ENCODE measurements around the gene AGTPBP1.
"Not testable (repeated sequence)": the region's sequence is repeated elsewhere in the genome, so short reads cannot be mapped to it uniquely, and the experiment has no call there.

Gene AGTPBP1

DNA sequence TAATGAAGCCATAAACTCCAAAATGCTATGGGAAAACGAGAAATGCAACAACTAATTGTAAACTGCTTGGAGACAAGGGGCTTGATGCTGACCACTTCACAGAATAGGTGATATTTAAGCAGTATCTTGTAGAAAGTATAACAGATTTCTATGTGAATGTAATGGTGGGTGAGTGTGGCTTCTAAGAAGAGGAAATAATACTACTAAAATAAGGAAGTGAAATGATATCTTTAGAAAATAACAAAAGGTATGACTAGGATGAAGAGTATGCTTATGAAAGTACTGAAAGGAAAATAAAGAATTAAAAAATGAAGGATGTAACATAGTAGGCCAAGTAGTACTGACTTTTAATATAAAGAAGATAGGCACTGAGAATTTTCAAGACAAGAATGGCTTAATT lies 94.2 kb downstream of the AGTPBP1 start:
- in situ Hi-C loops (cut with HindIII; ENCODE audit: low pct_ligation_motif_present, low pct_unique_long_range_greater_than_20kb, low sequenced_read_pairs) = no loop called here

DNA sequence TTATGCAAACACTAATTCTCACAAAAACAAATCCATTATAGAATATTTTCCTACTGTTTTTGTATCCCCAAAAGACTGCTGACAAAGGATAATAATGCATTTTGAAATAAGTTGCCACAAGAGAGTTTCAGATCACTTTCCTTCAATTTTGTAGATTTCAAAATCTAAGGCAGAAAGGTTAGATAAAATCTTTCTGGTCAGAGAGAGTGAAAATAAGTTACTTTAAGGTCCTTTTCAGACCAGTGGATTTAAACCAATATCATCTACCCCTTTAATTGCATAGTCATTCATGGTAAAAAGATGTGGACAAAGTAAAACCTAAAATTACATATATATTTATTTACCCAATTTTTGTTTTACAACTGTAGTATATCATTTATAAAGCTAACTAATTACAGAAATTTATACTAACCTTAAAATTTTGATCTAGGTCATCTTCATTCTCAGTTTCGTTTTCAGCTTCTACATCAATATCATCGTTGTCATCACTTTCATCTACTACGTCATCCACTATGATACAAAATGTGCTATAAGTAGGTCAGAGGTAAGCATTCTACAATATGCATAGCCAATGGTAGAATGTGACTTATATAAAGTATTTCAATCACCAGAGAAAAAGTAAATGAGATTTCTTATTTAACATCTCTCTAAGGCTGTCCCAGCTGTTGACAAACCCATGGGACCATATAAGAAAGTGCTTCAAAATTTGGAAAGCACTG lies 95.7 kb downstream of the AGTPBP1 start:
- in situ Hi-C loops (cut with HindIII; ENCODE audit: low pct_ligation_motif_present, low pct_unique_long_range_greater_than_20kb, low sequenced_read_pairs) = no loop called here

More for the DNA sequence above, 94.2 kb downstream of the AGTPBP1 start:
- DNase-seq = no peak

DNA sequence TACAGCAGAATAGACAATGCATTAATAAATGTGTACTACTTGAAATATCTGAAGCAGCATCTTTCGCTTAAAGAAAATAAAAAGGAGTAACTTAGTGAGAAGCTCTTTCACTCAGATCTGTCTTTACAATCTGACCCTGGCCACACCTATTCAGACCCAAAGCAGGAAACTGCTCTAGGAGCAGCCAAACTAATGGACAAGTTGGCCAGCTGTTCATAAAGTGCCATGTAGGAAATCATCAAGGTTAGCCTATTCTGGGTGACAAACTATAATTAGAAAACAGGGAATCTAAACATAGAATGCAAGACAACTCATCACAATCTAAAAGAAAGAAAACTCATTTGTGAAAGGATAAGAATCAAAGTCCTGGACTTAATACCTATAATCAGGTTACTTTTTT lies 101.3 kb downstream of the AGTPBP1 start:
- DNase-seq = no peak
- in situ Hi-C loops (cut with HindIII; ENCODE audit: low pct_ligation_motif_present, low pct_unique_long_range_greater_than_20kb, low sequenced_read_pairs) = no loop called here

More for the DNA sequence above, 95.7 kb downstream of the AGTPBP1 start:
- no peak for DNase-seq

DNA sequence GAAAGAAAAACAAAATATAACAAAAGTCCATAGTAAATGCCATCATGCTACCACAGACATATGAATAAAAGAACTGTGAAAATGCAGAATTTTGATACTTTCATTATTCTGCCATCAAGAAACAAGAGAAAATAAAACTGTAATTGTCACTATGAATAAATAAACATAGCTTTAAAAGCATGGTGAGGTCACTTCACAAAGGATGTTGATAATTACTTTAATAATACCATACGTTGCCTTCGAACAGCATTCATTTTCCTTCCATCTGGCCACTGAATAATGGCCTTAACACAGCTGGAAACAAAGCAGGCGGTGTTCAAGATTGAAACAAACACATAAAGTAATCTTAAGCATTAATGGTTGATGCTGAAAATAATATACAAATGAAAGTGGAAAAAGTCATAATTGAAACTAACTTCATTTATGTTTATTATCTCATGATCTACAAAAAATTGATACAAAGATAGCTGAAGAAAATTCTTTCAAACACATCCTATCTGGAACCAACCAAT lies 102.0 kb downstream of the AGTPBP1 start:
- no peak for DNase-seq
- in situ Hi-C loops (cut with HindIII; ENCODE audit: low pct_ligation_motif_present, low pct_unique_long_range_greater_than_20kb, low sequenced_read_pairs) = no loop called here

DNA sequence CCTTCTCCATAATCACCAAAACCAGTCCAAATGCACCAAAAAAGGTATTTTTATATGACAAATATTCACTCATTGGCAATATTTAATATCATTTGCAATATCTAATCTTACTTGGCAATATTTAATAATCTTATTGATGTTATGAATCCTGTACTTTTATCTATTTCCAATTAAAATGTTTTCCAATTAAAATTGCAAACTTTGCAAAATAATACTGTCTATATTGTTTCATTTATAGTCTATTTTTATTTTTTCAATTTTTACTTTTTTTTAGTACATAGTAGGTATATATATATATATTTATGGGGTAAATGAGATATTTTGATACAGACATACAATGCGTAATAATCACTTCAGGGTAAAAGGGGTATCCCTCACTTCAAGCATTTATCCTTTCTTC lies 109.9 kb downstream of the AGTPBP1 start:
- in situ Hi-C loops (cut with HindIII; ENCODE audit: low pct_ligation_motif_present, low pct_unique_long_range_greater_than_20kb, low sequenced_read_pairs) = no loop called here
- DNase-seq = no peak

DNA sequence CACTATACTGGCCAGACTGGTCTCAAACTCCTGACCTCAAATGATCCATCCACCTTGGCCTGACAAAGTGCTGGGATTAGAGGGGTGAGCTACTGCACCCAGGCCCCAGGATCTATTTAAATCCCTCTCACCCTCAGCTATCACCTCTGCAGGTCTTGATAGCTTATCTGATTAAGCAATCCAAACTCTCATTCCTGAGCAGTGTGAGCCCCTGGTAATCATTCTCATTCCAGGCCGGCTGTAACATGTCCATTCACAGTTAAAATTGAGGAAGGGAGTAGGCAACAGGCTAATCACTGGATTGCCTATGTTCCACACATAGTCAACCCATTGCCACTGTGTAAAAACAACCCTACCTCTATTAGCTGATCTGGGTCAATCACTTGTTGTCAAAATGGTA lies 111.1 kb downstream of the AGTPBP1 start:
- in situ Hi-C loops (cut with HindIII; ENCODE audit: low pct_ligation_motif_present, low pct_unique_long_range_greater_than_20kb, low sequenced_read_pairs) = no loop called here

DNA sequence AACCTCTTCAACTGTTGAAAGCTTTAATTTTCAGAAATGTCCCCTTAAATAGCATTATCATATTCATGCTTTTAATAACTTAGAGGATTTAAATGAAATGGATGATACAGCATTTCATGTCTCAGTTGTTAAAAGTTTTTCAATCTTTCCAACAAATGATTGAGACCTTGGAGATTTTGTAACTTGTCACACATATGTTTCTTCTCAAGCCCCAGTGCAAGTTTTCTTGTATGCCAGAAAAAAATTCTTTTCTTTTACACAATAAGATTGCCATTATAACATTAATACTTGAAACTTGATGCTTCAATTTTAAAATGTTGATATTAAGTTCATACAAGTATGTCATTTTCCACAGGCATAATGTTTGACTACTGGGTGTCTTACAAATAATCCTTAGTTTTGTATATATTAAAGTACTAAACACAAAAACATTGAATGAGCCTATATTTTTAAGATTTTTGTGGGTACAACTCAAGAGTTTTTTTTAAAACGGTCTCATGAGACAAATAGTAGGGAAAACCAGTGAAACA lies 124.5 kb downstream of the AGTPBP1 start:
- DNase-seq = no peak
- in situ Hi-C loops (cut with HindIII; ENCODE audit: low pct_ligation_motif_present, low pct_unique_long_range_greater_than_20kb, low sequenced_read_pairs) = no loop called here

More for the DNA sequence above, 111.1 kb downstream of the AGTPBP1 start:
- DNase-seq = no peak

DNA sequence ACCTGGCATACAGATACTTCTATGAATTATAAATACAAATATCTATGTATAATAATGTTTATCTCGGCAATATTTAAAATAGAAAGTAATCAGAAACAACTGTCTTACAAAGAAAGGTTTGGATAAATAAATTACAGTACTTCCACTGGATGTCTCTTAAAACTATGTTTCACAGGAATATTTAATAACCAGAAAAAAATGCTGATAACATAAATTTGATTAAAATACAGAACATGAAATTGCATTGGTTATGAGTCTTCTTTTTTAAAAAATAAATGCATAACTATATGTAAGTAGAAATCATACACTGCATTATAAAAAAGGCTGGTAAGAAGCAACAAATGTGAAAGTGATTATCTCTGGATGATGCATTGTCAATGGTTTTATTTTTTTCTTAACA lies 126.0 kb downstream of the AGTPBP1 start:
- no peak for DNase-seq
- in situ Hi-C loops (cut with HindIII; ENCODE audit: low pct_ligation_motif_present, low pct_unique_long_range_greater_than_20kb, low sequenced_read_pairs) = no loop called here

DNA sequence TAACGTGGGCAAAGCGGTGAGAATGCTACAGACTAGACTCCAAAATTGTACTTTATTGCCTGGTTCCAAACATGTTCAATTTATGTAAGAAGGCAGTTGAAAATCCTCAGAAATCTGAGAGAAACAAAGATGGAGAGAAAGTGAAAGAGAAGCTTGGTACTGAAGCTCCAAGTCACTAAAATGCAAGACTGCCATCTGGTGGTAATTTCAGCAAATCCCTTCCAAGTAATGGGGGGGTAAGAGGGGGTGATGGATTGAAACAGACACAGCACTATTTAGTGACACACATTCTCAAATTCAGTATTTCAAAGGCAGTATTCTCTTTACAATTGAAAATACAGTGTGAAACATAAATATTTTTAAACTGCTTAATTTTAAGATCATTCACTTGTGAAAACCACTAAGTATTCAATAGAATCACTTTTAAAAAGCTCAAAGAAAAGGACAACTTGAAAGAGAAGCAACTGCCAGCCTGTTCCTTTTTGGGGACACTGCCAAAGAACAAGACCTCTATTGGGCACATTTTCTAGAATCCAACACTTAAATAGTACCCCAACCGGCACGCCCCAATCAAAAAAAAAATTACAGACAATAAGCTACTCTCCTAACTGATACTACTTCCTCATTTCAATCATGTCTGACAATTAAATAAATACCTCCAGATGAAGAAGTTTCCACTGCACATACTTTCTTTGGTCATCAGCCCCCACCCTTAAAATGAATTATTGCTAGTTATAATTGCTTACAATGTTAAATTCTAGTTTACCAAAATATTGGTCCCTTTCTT lies 131.5 kb downstream of the AGTPBP1 start:
- DNase-seq = peak; percentile 78
- in situ Hi-C loops (cut with HindIII; ENCODE audit: low pct_ligation_motif_present, low pct_unique_long_range_greater_than_20kb, low sequenced_read_pairs) = no loop called here

DNA sequence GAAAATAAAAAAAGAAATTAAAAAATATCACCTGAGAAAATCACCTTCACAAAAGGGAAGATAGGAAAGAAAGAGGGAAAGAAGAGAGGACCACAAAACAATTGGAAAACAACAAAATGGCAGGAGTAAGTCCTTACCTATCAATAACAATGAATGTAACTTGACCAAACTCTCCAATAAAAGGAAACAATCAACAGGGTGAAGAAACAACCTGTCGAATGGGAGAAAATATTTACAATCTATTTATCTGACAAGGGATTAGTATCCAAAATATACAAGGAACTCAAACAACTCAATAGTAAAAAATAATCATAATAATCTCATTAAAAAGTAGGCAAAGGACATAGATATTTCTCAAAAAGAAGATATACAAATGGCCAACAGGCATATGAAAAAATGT lies 135.8 kb downstream of the AGTPBP1 start:
- DNase-seq = no peak
- in situ Hi-C loops (cut with HindIII; ENCODE audit: low pct_ligation_motif_present, low pct_unique_long_range_greater_than_20kb, low sequenced_read_pairs) = no loop called here

DNA sequence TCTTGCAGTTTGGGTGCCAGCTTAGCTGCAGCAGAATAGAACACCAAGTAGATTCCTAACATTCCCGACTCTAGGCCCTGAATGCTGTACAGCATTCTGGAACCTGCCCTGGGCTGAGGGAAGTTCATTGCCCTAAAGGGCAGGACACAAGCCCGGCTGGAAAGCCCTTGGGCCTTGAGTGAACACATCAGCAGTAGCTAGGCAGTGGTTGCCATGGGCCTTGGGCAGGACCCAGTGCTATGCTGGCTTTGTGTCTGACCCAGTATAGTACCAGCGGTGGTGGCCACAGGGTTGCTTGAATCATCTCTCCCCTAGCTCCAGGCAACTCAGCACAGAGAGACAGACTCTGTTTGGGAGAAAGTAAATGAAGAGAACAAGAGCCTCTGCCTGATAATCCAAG lies 137.8 kb downstream of the AGTPBP1 start:
- no peak for DNase-seq
- in situ Hi-C loops (cut with HindIII; ENCODE audit: low pct_ligation_motif_present, low pct_unique_long_range_greater_than_20kb, low sequenced_read_pairs) = no loop called here

DNA sequence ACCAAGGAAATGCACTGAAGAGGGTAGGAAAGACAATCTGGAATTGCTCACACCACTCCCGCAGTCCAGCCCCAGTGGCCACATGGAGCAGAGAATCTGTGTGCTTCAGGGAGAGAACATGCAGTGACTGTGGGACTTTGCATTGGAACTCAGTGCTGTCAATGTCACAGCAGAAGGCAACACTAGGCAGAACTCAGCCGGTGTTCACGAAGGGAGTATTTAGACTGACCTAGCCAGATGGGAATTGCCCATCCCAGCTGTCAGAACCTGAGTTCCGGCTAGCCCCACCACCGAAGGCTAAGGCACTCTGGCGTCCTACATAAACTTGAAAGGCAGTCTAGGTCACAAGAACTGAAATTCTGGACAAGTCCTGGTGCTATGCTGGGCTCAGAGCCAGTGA lies 139.0 kb downstream of the AGTPBP1 start:
- in situ Hi-C loops (cut with HindIII; ENCODE audit: low pct_ligation_motif_present, low pct_unique_long_range_greater_than_20kb, low sequenced_read_pairs) = no loop called here
- DNase-seq = no peak

DNA sequence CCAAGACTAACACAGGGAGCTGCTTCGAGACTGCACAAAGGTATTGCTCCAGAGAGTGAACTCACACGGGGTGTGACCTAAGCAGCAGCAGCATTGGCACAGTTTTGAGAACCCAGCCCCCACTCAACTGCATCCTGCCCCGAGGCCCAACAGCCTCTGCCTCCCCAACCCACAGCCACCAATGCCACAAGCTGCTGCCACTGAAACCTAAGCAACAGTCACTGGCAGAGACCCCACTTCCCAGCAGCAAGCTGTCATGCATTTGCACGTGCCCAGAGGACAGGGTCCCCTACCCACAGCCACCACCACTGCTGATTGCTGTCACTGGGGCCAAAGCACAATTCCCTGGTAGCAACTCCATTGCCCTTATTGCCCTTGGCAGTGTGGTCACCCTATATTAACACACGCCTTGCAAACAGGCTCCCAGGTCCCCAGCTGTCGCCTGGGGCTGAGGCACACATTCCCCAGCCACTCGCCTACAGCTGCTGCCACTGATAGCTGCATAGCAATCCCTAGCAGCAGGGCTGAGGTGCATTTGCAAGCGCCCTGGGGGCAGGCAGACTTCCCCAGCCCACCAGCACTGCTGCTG lies 141.0 kb downstream of the AGTPBP1 start:
- in situ Hi-C loops (cut with HindIII; ENCODE audit: low pct_ligation_motif_present, low pct_unique_long_range_greater_than_20kb, low sequenced_read_pairs) = no loop called here
- DNase-seq = no peak

DNA sequence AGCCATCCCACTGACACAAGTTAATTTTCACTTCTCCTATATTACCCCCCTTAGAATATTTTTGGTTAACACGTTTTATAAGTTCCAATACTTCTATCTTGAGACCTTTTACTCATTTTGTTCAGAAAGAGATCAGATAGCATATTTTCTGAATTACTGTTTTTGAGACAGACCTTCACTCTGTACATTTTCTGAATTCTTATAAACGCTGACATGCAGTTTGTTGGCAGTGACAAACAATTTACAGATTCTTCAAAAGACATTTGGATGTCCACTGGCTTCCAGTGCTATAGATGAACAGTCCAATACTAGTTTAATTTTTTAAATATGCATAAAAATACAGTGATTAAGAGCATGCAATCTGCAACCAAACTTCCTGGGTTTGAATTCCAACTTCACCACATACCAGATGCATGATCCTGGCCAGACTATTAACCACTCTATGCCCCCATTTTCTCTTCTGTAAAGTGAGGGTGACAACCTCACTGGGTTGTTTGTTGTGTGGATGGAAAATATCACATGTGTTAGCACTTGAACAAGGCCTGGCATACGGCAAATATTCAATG lies 142.1 kb downstream of the AGTPBP1 start:
- DNase-seq = no peak
- in situ Hi-C loops (cut with HindIII; ENCODE audit: low pct_ligation_motif_present, low pct_unique_long_range_greater_than_20kb, low sequenced_read_pairs) = no loop called here

DNA sequence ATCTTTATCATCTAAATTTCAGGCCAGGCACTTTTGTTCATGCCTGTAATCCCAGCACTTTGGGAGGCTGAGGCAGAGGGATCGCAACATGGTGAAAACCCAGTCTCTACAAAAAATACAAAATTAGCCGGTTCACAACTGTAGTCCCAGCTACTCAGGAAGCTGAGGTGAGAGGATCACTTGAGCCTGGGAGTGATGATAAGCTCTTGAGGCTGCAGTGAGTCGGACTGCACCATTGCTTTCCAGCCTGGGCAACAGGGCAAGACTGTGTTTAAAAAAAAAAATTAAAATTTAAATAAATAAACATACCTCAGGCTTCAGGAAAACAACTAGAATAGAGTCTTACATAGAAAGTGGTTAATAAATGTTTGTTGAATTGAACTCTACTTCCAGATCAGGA lies 147.4 kb downstream of the AGTPBP1 start:
- in situ Hi-C loops (cut with HindIII; ENCODE audit: low pct_ligation_motif_present, low pct_unique_long_range_greater_than_20kb, low sequenced_read_pairs) = no loop called here
- no peak for DNase-seq

DNA sequence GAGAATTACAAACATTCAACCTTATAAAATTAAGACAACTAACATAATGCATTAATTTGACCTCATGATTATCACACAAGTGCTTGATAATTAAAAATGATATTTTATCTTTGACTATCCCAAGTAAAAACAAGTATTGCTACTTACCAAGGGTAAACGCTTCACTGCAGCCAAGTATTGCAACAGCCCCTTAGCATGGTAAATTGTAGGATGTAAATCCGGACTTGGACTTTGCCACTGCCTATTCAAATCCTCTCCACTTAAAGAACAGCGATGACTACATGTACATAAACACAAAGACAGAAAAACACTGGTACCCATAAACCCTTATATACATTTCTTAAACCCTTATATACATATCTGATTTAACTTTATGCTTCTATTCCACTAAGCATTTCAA lies 155.1 kb downstream of the AGTPBP1 start:
- in situ Hi-C loops (cut with HindIII; ENCODE audit: low pct_ligation_motif_present, low pct_unique_long_range_greater_than_20kb, low sequenced_read_pairs) = no loop called here
- DNase-seq = no peak

DNA sequence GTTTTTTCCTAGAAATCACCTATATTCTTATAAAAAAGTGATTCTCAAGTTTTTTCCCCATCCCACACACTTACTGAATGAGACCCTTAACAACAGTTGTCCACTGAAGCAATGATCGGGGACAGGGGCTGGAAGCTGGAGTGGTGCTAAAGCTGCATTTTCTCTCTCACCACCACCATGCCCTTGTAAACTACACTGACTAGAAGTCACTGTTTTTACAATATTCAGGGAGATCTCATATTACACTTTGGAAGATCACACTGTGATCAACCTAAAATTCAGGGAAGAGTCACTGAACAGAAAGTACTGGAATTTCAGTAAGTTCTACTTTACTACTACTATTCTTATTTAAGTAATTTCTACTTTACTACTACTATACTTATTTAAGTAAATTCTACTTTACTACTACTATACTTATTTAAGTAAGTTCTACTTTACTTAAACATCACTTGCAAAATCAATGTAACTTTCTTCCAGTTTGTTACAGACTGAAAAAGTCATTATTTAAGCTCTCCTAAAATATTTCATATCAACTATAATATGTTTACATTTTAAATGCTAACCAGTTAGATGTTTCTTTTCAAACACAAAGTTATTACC lies 164.3 kb downstream of the AGTPBP1 start:
- DNase-seq = no peak
- in situ Hi-C loops (cut with HindIII; ENCODE audit: low pct_ligation_motif_present, low pct_unique_long_range_greater_than_20kb, low sequenced_read_pairs) = no loop called here

DNA sequence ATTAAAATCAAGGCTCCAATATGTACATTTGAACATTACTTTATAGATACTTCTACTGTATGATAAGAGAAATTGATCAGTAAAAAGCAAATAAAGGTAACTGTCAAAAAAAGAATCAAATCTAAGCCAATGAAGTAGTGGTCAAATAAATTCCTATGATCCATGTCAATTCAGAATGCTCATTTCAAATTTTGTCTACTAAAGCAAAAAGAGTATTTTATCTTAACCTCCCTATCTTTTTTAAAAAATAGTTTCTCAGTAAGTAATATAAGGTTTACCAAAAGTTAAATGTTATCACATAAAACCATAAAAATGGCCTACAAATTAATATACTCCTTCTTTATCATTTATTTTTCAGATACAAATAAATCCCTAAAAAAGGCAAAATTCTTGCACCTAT lies 165.9 kb downstream of the AGTPBP1 start:
- no peak for DNase-seq
- in situ Hi-C loops (cut with HindIII; ENCODE audit: low pct_ligation_motif_present, low pct_unique_long_range_greater_than_20kb, low sequenced_read_pairs) = no loop called here

DNA sequence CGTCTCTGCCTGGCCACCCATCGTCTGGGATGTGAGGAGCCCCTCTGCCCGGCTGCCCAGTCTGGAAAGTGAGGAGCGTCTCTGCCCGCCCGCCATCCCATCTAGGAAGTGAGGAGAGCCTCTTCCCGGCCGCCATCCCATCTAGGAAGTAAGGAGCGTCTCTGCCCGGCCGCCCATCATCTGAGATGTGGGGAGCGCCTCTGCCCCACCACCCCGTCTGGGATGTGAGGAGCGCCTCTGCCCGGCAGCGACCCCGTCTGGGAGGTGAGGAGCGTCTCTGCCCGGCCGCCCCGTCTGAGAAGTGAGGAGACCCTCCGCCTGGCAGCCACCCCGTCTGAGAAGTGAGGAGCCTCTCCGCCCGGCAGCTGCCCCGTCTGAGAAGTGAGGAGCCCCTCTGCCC lies 168.2 kb downstream of the AGTPBP1 start:
- in situ Hi-C loops (cut with HindIII; ENCODE audit: low pct_ligation_motif_present, low pct_unique_long_range_greater_than_20kb, low sequenced_read_pairs); DNase-seq: not testable (repeated sequence)

Data from ACHN (cell line).